ENCODE data around the gene SBF2. TPM values are rescaled to one million over a fixed set of nuclear protein-coding genes. Genes with fewer than 3 reads are reported as not detected.

The SBF2 gene
- polyA plus RNA-seq, 1 donor (not counting 4 experiments of a cell fraction or from before 2014, with no cell fraction given): 24.5 TPM

DNA sequence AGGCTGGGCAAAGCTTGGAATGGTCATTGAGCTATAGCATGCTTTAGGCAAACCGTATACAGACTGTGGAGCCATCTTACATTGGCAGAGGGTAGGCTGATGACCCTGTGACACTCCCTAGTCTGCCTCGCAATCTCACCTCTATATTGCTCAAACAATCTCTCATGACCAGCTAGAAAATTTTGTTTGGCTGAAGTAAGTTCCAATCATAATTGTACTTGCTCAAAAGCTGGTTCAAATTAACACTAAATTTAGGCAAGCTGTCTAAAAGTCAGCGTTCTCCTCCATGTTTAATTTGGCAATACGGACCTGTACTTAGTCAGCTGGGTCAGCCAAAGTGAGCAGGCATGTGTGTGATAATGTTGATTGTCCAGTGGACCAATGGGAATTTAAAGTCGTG is 497.2 kb downstream of the SBF2 start:
- peaks cover 0 to 2% of the 10 kb centered on the region in 2 experiments for H3K36me3 ChIP-seq (ENCODE audit: control insufficient read depth in 2 of 2, extremely low read depth in 1 of 2, insufficient read depth in 2 of 2, low read length in 2 of 2)
- TF ChIP-seq EZH2 (IDR thresholded peaks at IDR 0.05; ENCODE audit: low read length): no peak
- TF ChIP-seq, protein P1, sequence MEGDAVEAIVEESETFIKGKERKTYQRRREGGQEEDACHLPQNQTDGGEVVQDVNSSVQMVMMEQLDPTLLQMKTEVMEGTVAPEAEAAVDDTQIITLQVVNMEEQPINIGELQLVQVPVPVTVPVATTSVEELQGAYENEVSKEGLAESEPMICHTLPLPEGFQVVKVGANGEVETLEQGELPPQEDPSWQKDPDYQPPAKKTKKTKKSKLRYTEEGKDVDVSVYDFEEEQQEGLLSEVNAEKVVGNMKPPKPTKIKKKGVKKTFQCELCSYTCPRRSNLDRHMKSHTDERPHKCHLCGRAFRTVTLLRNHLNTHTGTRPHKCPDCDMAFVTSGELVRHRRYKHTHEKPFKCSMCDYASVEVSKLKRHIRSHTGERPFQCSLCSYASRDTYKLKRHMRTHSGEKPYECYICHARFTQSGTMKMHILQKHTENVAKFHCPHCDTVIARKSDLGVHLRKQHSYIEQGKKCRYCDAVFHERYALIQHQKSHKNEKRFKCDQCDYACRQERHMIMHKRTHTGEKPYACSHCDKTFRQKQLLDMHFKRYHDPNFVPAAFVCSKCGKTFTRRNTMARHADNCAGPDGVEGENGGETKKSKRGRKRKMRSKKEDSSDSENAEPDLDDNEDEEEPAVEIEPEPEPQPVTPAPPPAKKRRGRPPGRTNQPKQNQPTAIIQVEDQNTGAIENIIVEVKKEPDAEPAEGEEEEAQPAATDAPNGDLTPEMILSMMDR (optimal IDR thresholded peaks at IDR 0.05 in 1 of 3, IDR thresholded peaks at IDR 0.05 in 1 of 3, conservative IDR thresholded peaks at IDR 0.05 in 1 of 3; ENCODE audit: extremely low read depth in 1 of 3, insufficient read depth in 2 of 3, low read length in 3 of 3): no peak
- no peak overlapping the region for H3K4me2 ChIP-seq (ENCODE audit: control insufficient read depth, extremely low read depth, insufficient read depth, low read depth, low read length)
- no peaks in the 10 kb centered on the region for H3K79me2 ChIP-seq (ENCODE audit: control insufficient read depth, insufficient read depth, low read length)
- dilution Hi-C loops (cut with MboI; ENCODE audit: extremely low pct_ligation_motif_present, low sequenced_read_pairs): no loop called here
- peaks cover 5% of the 10 kb centered on the region for H3K4me1 ChIP-seq (ENCODE audit: control insufficient read depth, extremely low read depth, insufficient read depth, low read length)
- no peak overlapping the region for H2AFZ ChIP-seq (ENCODE audit: control insufficient read depth, low read length)
- no peaks in the 10 kb centered on the region for H3K27me3 ChIP-seq (ENCODE audit: control insufficient read depth, extremely low read depth, insufficient read depth, low read length)
- H3K27ac ChIP-seq (ENCODE audit: control insufficient read depth, insufficient read depth, low read length): no peak overlapping the region
- H3K4me3 ChIP-seq (ENCODE audit: control insufficient read depth in 2 of 3, extremely low read depth in 1 of 3, insufficient read depth in 2 of 3, low read depth in 1 of 3, low read length in 3 of 3): no peak overlapping the region
- H3K9me1 ChIP-seq (ENCODE audit: control insufficient read depth, extremely low read depth, insufficient read depth, low read length): no peaks in the 10 kb centered on the region
- no peak overlapping the region for H3K9ac ChIP-seq (ENCODE audit: control insufficient read depth, extremely low read depth, insufficient read depth, low read length)
- FAIRE-seq: no peak
- H4K20me1 ChIP-seq (ENCODE audit: control insufficient read depth, extremely low read depth, insufficient read depth, low read length): no peaks in the 10 kb centered on the region
- no peak for DNase-seq (ENCODE audit: low read depth, low spot score)
- no peaks in the 10 kb centered on the region for H3K9me3 ChIP-seq (ENCODE audit: control insufficient read depth, low read depth, low read length)

DNA sequence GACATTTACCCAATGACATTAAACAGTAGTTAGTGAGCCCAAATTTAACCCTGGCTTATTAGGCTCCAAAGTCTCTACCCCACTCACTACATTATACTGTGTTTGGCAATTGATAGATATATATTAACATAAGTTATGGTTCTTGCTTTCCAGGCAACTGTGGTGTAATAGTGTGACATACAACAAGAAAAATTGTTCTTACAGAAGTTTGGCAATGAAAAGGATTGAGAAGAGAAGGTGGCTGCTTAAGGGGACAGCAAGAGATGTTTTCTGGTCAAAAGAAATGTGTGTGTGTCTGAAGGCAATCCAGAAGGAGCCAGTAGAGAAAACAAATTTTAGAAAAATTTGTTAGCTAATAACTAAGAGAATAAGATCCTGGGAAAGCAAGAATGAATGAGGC is 497.8 kb downstream of the SBF2 start:
- H3K36me3 ChIP-seq (ENCODE audit: control insufficient read depth in 2 of 2, extremely low read depth in 1 of 2, insufficient read depth in 2 of 2, low read length in 2 of 2): peaks cover 0 to 2% of the 10 kb centered on the region in 2 experiments
- H3K9ac ChIP-seq (ENCODE audit: control insufficient read depth, extremely low read depth, insufficient read depth, low read length): no peak overlapping the region
- DNase-seq (ENCODE audit: low read depth, low spot score) (no peak), FAIRE-seq (no peak)
- H3K27ac ChIP-seq (ENCODE audit: control insufficient read depth, insufficient read depth, low read length): no peak overlapping the region
- H3K4me3 ChIP-seq (ENCODE audit: control insufficient read depth in 2 of 3, extremely low read depth in 1 of 3, insufficient read depth in 2 of 3, low read depth in 1 of 3, low read length in 3 of 3): no peak overlapping the region
- H3K4me2 ChIP-seq (ENCODE audit: control insufficient read depth, extremely low read depth, insufficient read depth, low read depth, low read length): no peak overlapping the region
- dilution Hi-C loops (cut with MboI; ENCODE audit: extremely low pct_ligation_motif_present, low sequenced_read_pairs): no loop called here
- H4K20me1 ChIP-seq (ENCODE audit: control insufficient read depth, extremely low read depth, insufficient read depth, low read length): no peaks in the 10 kb centered on the region
- TF ChIP-seq EZH2 (IDR thresholded peaks at IDR 0.05; ENCODE audit: low read length): no peak
- TF ChIP-seq, protein P1 (optimal IDR thresholded peaks at IDR 0.05 in 1 of 3, IDR thresholded peaks at IDR 0.05 in 1 of 3, conservative IDR thresholded peaks at IDR 0.05 in 1 of 3; ENCODE audit: extremely low read depth in 1 of 3, insufficient read depth in 2 of 3, low read length in 3 of 3): no peak
- H3K79me2 ChIP-seq (ENCODE audit: control insufficient read depth, insufficient read depth, low read length): no peaks in the 10 kb centered on the region
- H3K4me1 ChIP-seq (ENCODE audit: control insufficient read depth, extremely low read depth, insufficient read depth, low read length): no peaks in the 10 kb centered on the region
- no peaks in the 10 kb centered on the region for H3K9me1 ChIP-seq (ENCODE audit: control insufficient read depth, extremely low read depth, insufficient read depth, low read length)
- no peaks in the 10 kb centered on the region for H3K9me3 ChIP-seq (ENCODE audit: control insufficient read depth, low read depth, low read length)
- no peak overlapping the region for H2AFZ ChIP-seq (ENCODE audit: control insufficient read depth, low read length)
- no peaks in the 10 kb centered on the region for H3K27me3 ChIP-seq (ENCODE audit: control insufficient read depth, extremely low read depth, insufficient read depth, low read length)

Measured in keratinocyte (primary cell).